PC-3 (cell line): ENCODE measurements around the gene KRT5.

Source experiments
- EZH2 ChIP-seq: fragments of 300-600 bp; sonication (generic); IDR thresholded peaks from one replicate; pipeline ENCODE4 v1.6.1; 2017; ENCODE audit warnings: antibody characterized with exemption, mild to moderate bottlenecking, low read length; ENCODE audit not compliant: unreplicated experiment
- EZH2phosphoT487 ChIP-seq: fragments of 300-600 bp; sonication (generic); IDR thresholded peaks from 2 replicates; pipeline ENCODE4 v1.6.1; 2018; ENCODE audit warnings: mild to moderate bottlenecking, antibody characterized with exemption, low read length, borderline replicate concordance
- TF ChIP-seq, protein P1 (sequence below): fragments of 300-600 bp; sonication (generic); conservative IDR thresholded peaks from 2 replicates; pipeline ENCODE4 v1.5.1; 2017; ENCODE audit warnings: antibody characterized with exemption, low read depth, mild to moderate bottlenecking, low read length

DNA sequence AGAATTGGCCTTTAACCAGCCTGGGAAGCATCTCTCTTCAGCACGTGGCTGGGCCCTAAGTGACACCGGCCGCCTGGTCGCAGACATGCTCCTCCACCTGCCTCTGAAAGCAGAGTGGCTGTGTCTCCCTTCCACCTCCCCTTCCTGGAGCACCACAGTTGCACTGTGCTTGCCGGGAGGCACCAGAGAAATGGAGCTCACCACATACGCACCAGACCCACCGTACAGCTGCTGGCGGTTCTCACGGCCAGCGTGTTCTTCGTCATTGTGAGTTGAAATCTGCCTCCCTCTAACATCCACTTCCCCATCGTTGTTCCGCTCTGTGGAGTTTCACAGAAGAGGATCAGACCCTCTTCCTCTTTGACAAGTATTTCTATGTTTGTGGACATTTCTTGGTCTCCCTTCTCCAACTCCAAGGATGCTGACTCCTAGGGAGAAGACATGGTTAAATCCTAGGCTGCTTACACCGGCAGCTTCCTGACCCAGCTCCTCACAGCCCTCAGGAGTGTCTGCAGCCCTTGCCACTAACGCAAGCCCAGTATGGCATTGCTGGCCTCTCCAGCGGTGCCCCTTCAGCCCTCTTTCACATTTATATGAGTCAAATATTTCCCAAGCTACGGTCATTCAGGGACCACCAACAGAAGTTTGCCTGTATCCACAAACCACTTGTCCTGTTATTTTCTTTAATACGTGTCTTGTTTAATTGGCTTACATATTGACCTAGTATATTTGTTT lies 11.5 kb upstream of the KRT5 start:
- TF ChIP-seq, protein P1, sequence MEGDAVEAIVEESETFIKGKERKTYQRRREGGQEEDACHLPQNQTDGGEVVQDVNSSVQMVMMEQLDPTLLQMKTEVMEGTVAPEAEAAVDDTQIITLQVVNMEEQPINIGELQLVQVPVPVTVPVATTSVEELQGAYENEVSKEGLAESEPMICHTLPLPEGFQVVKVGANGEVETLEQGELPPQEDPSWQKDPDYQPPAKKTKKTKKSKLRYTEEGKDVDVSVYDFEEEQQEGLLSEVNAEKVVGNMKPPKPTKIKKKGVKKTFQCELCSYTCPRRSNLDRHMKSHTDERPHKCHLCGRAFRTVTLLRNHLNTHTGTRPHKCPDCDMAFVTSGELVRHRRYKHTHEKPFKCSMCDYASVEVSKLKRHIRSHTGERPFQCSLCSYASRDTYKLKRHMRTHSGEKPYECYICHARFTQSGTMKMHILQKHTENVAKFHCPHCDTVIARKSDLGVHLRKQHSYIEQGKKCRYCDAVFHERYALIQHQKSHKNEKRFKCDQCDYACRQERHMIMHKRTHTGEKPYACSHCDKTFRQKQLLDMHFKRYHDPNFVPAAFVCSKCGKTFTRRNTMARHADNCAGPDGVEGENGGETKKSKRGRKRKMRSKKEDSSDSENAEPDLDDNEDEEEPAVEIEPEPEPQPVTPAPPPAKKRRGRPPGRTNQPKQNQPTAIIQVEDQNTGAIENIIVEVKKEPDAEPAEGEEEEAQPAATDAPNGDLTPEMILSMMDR, result no peak
- TF ChIP-seq EZH2phosphoT487 (no peak), EZH2 (no peak)
